GM12878 (cell line): Measurements from ENCODE around the gene TNIP3. TPM values are rescaled to one million over a fixed set of nuclear protein-coding genes. Genes with fewer than 3 reads are reported as not detected.

ENCODE experiments used
- ATAC-seq: fragments of 200-7000 bp; cut with Tn5 transposase; 3 replicates; pipeline ENCODE4 v1.9.1; 2020; ENCODE audit warnings: mild to moderate bottlenecking, moderate library complexity
- BruUV-seq: library from RNA; stranded (reverse); fragments of 400-500 nt; replicated peaks from 2 replicates; lab custom pipeline; 2021; lab: Mats Ljungman, UMichigan
- CTCF ChIA-PET: fragments of 300-600 bp; sonication (Branson Sonifier 250); formaldehyde crosslinking; extraction: SDS; loops from one replicate; lab custom pipeline; 2021; ENCODE audit warnings: inconsistent platforms; lab: Yijun Ruan, JAX
- POLR2A ChIA-PET: fragments of 350-600 bp; formaldehyde crosslinking; extraction: SDS; loops from one replicate; lab custom pipeline; 2021; ENCODE audit warnings: inconsistent platforms; lab: Charles Lee
- RAD21 ChIA-PET: fragments of 300-600 bp; sonication (Branson Sonifier 250); formaldehyde crosslinking; loops from one replicate; lab custom pipeline; 2023; ENCODE audit warnings: antibody characterized with exemption; ENCODE audit not compliant: unreplicated experiment; lab: Charles Lee
- SMC1A ChIA-PET: fragments of 300-600 bp; sonication (Branson Sonifier 250); formaldehyde crosslinking; loops from one replicate; lab custom pipeline; 2023; ENCODE audit not compliant: unreplicated experiment, uncharacterized antibody; lab: Charles Lee
- DNase-seq: peaks from one replicate; pipeline ENCODE4 v3.0.0-alpha.2; 2011; ENCODE audit warnings: low read depth, low spot score
- FAIRE-seq: peaks from 3 replicates; lab custom pipeline; 2011; peaks lifted over from hg19 to GRCh38; lab: Jason Lieb, UNC
- H2AFZ ChIP-seq: 2 replicates; pipeline ENCODE4 v1.6.0; 2011; ENCODE audit warnings: low read depth, low read length, control low read depth; ENCODE audit not compliant: control insufficient read depth
- H3K27ac ChIP-seq: 2 replicates; pipeline ENCODE4 v1.5.1; 2011; ENCODE audit warnings: control low read depth; ENCODE audit not compliant: control insufficient read depth, insufficient read depth
- H3K27me3 ChIP-seq, 2 experiments: replicated peaks in 1 of 2; 2 replicates each; pipeline versions ENCODE4 v1.6.0 to v1.6.1; 2011; ENCODE audit warnings: low read length in 1 of 2; ENCODE audit not compliant: control insufficient read depth in 2 of 2, insufficient read depth in 2 of 2
- H3K36me3 ChIP-seq, 2 experiments: 2 replicates each; pipeline ENCODE4 v1.5.1; 2011; ENCODE audit warnings: low read length in 1 of 2; ENCODE audit not compliant: control insufficient read depth in 2 of 2, insufficient read depth in 2 of 2
- H3K4me1 ChIP-seq: 2 replicates; pipeline ENCODE4 v1.6.1; 2011; ENCODE audit warnings: mild to moderate bottlenecking, low read length, moderate library complexity, mixed read lengths; ENCODE audit not compliant: control insufficient read depth, insufficient read depth
- H3K4me2 ChIP-seq: 2 replicates; pipeline ENCODE4 v1.6.0; 2011; ENCODE audit warnings: control low read depth; ENCODE audit not compliant: control insufficient read depth, insufficient read depth
- H3K4me3 ChIP-seq: fragments of 200-600 bp; sonication (generic); 2 replicates; pipeline ENCODE4 v1.5.1; 2016
- H3K79me2 ChIP-seq: 2 replicates; pipeline ENCODE4 v1.6.0; 2011; ENCODE audit warnings: low read length; ENCODE audit not compliant: control insufficient read depth, insufficient read depth
- H3K9ac ChIP-seq: 2 replicates; pipeline ENCODE4 v1.8.0; 2011; ENCODE audit warnings: low read length, control low read depth, mixed read lengths; ENCODE audit not compliant: control insufficient read depth, insufficient read depth
- H3K9me3 ChIP-seq: replicated peaks from 3 replicates; pipeline ENCODE4 v1.5.1; 2011; ENCODE audit warnings: mild to moderate bottlenecking, low read length; ENCODE audit not compliant: control insufficient read depth, insufficient read depth
- H4K20me1 ChIP-seq: 2 replicates; pipeline ENCODE4 v1.6.0; 2011; ENCODE audit not compliant: control insufficient read depth, insufficient read depth
- ATF2 ChIP-seq: IDR thresholded peaks from 2 replicates; pipeline ENCODE4 v1.6.1; 2012; ENCODE audit warnings: low read length, inconsistent platforms
- CHD1 ChIP-seq: IDR thresholded peaks from 2 replicates; pipeline ENCODE4 v1.6.1; 2012; ENCODE audit warnings: low read depth, low read length, improper control_type of control experiment
- DPF2 ChIP-seq: fragments of 450-650 bp; IDR thresholded peaks from 2 replicates; pipeline ENCODE4 v1.6.1; 2017; ENCODE audit warnings: mild to moderate bottlenecking
- EED ChIP-seq: sonication (generic); IDR thresholded peaks from 2 replicates; pipeline ENCODE4 v1.6.1; 2016; ENCODE audit warnings: antibody characterized with exemption, low read depth
- ETV6 ChIP-seq, 2 experiments: fragments of 450-650 bp in 1 of 2; IDR thresholded peaks in 1 of 2; conservative IDR thresholded peaks in 1 of 2; 2 replicates each; pipeline ENCODE4 v1.6.1; 2014; ENCODE audit warnings: antibody characterized with exemption in 1 of 2, borderline replicate concordance in 1 of 2, low read depth in 1 of 2, mild to moderate bottlenecking in 1 of 2, moderate library complexity in 1 of 2
- FOXM1 ChIP-seq: IDR thresholded peaks from 2 replicates; pipeline ENCODE4 v1.6.1; 2012; ENCODE audit warnings: low read depth, mild to moderate bottlenecking, inconsistent platforms, low read length, moderate library complexity
- IKZF1 ChIP-seq: fragments of 450-650 bp; conservative IDR thresholded peaks from 2 replicates; pipeline ENCODE4 v1.6.1; 2017; ENCODE audit warnings: antibody characterized with exemption, mild to moderate bottlenecking
- MEF2B ChIP-seq: fragments of 450-650 bp; IDR thresholded peaks from 2 replicates; pipeline ENCODE4 v1.6.1; 2018; ENCODE audit warnings: mild to moderate bottlenecking, moderate library complexity; ENCODE audit not compliant: partially characterized antibody, poor library complexity, severe bottlenecking
- MLLT1 ChIP-seq: fragments of 450-650 bp; IDR thresholded peaks from 2 replicates; pipeline ENCODE4 v1.6.1; 2016; ENCODE audit warnings: mild to moderate bottlenecking
- NKRF ChIP-seq: fragments of 450-650 bp; conservative IDR thresholded peaks from 2 replicates; pipeline ENCODE4 v1.6.1; 2017; ENCODE audit warnings: mild to moderate bottlenecking, moderate library complexity
- PAX8 ChIP-seq: fragments of 450-650 bp; IDR thresholded peaks from 2 replicates; pipeline ENCODE4 v1.6.1; 2017; ENCODE audit warnings: mild to moderate bottlenecking, moderate library complexity
- POLR2AphosphoS2 ChIP-seq: IDR thresholded peaks from 2 replicates; pipeline ENCODE4 v1.6.1; 2011; ENCODE audit warnings: low read depth, mild to moderate bottlenecking, low read length, improper control_type of control experiment, moderate library complexity
- RAD21 ChIP-seq: IDR thresholded peaks from 2 replicates; pipeline ENCODE4 v1.6.1; 2011; ENCODE audit warnings: mild to moderate bottlenecking, low read depth, low read length, moderate library complexity; ENCODE audit not compliant: insufficient read depth
- RBBP5 ChIP-seq: fragments of 200-600 bp; sonication (generic); conservative IDR thresholded peaks from 2 replicates; pipeline ENCODE4 v1.6.1; 2016
- SMAD1 ChIP-seq: fragments of 450-650 bp; IDR thresholded peaks from 2 replicates; pipeline ENCODE4 v1.6.1; 2018; ENCODE audit warnings: mild to moderate bottlenecking, low read depth; ENCODE audit not compliant: partially characterized antibody
- SMC3 ChIP-seq: IDR thresholded peaks from 2 replicates; pipeline ENCODE4 v1.6.1; 2011; ENCODE audit warnings: low read length, improper control_type of control experiment, borderline replicate concordance
- ZBTB33 ChIP-seq: fragments of 450-650 bp; IDR thresholded peaks from 2 replicates; pipeline ENCODE4 v1.6.1; 2017; ENCODE audit warnings: mild to moderate bottlenecking
- ZSCAN29 ChIP-seq: fragments of 450-650 bp; IDR thresholded peaks from 2 replicates; pipeline ENCODE4 v1.6.1; 2017; ENCODE audit warnings: mild to moderate bottlenecking, moderate library complexity
- in situ Hi-C: fragments of 300-500 bp; cut with MboI; formaldehyde crosslinking; loops from 9 replicates; pipeline ENCODE4 v1.14.3; 2018; ENCODE audit warnings: mixed read lengths
- intact Hi-C: fragments of 100-400 bp; cut with micrococcal nuclease; formaldehyde crosslinking; loops from one replicate; pipeline ENCODE4 v1.14.2; 2022; ENCODE audit not compliant: unreplicated experiment
- polyA plus RNA-seq, 11 experiments: library from polyadenylated mRNA; depleted of rRNA in 4 of 11; unstranded in 6 of 11; stranded (reverse) in 5 of 11; fragments of >200 nt; fragmentation: Nextera tagmentation in 4 of 11; fragmentation: Illumina TruSeq in 1 of 11; extraction: Ambion mirVana in 4 of 11; extraction: Trizol in 1 of 11; gene quantifications; 1 replicate in 1 of 11; 2 replicates in 10 of 11; pipeline versions ENCODE4 v1.2.1 to v1.2.3, GENCODE V29; 2011 to 2016; ENCODE audit warnings: inconsistent platforms in 2 of 11, missing spikeins in 2 of 11, low read depth in 1 of 11
- total RNA-seq, 4 experiments: library from RNA; depleted of rRNA in 3 of 4; stranded (reverse); fragments of >200 nt in 3 of 4; fragmentation: Illumina TruSeq in 1 of 4; extraction: Trizol in 1 of 4; gene quantifications; 2 replicates each; pipeline versions ENCODE4 v1.2.1 to v1.2.3, GENCODE V29; 2013 to 2021

The TNIP3 gene
- total and polyA plus RNA-seq, 10 of the 15 experiments (the other 5 are each of a cell fraction or from before 2014, with no cell fraction given): 0.21 to 1.4 (median 0.67) TPM

- TF ChIP-seq MLLT1: no peak
- no peak for TF ChIP-seq EED
Measured at GRCh38 chr4:121093261-121093660, 70.9 kb downstream of the TNIP3 start (continued).

GRCh38 chr4:121091941-121092340 lies 72.2 kb downstream of the TNIP3 start:
- intact Hi-C loops (no loop called here), in situ Hi-C loops (loop anchor here (10.0 kb wide), 2 partner anchors 937 to 1017 kb away; no protein-coding TSS in a partner anchor)
- RAD21 ChIA-PET: interaction anchor here (0.8 kb wide), 1 partner anchor 774 kb away, joined by 3 read pairs; no protein-coding TSS in a partner anchor
- CTCF ChIA-PET: interaction anchor here (1.0 kb wide), 1 partner anchor 9 kb away, joined by 3 read pairs; no protein-coding TSS in a partner anchor
- H3K9ac ChIP-seq: no peak overlapping the region
- DNase-seq (no peak), ATAC-seq (no peak), FAIRE-seq (no peak)
- H3K27me3 ChIP-seq: no peaks in the 10 kb centered on the region
- no peaks in the 10 kb centered on the region for H3K36me3 ChIP-seq
- no TSS peak for BruUV-seq
- no peaks in the 10 kb centered on the region for H4K20me1 ChIP-seq
- H3K4me2 ChIP-seq: no peak overlapping the region
- H3K4me3 ChIP-seq: no peak overlapping the region
- H3K79me2 ChIP-seq: no peaks in the 10 kb centered on the region
- H3K4me1 ChIP-seq: no peaks in the 10 kb centered on the region
- no peak overlapping the region for H2AFZ ChIP-seq
- POLR2A ChIA-PET: no interaction called here
- H3K9me3 ChIP-seq: no peaks in the 10 kb centered on the region
- no peak overlapping the region for H3K27ac ChIP-seq
- SMC1A ChIA-PET: interaction anchor here (0.8 kb wide), 1 partner anchor 248 kb away, joined by 4 read pairs; no protein-coding TSS in a partner anchor
- no peak for TF ChIP-seq FOXM1
- TF ChIP-seq SMC3: no peak
- no peak for TF ChIP-seq RAD21
- no peak for TF ChIP-seq IKZF1
- no peak for TF ChIP-seq DPF2
- no peak for TF ChIP-seq ATF2
- no peak for TF ChIP-seq SMAD1
- TF ChIP-seq CHD1: no peak
- no peak for TF ChIP-seq NKRF
- no peak for TF ChIP-seq MEF2B
- TF ChIP-seq ZBTB33: no peak
- no peak for TF ChIP-seq ZSCAN29
- no peak for TF ChIP-seq RBBP5
- TF ChIP-seq PAX8: no peak
- no peak for TF ChIP-seq POLR2AphosphoS2
- TF ChIP-seq ETV6 (conservative IDR thresholded peaks at IDR 0.05 in 1 of 2, IDR thresholded peaks at IDR 0.05 in 1 of 2; ENCODE audit: borderline replicate concordance in 1 of 2, low read depth in 1 of 2): no peak
